H9 (cell line): ENCODE data around the gene FSTL4. TPM values are rescaled to one million over a fixed set of nuclear protein-coding genes. Genes with fewer than 3 reads are reported as not detected.

Experiments
- DNase-seq: peaks from one replicate; pipeline ENCODE4 v3.0.0-alpha.2; 2017
- H2AFZ ChIP-seq: one replicate; pipeline ENCODE4 v1.6.1; 2013; ENCODE audit warnings: mild to moderate bottlenecking, low read length, control low read depth, moderate library complexity
- H2AK5ac ChIP-seq: 2 replicates; pipeline ENCODE4 v1.6.1; 2013; ENCODE audit warnings: low read length, control low read depth, mixed read lengths; ENCODE audit not compliant: insufficient read length
- H2BK120ac ChIP-seq: one replicate; pipeline ENCODE4 v1.6.1; 2013; ENCODE audit warnings: low read depth, mild to moderate bottlenecking, low read length, control low read depth, inconsistent platforms; ENCODE audit not compliant: poor library complexity, severe bottlenecking
- H2BK12ac ChIP-seq: 2 replicates; pipeline ENCODE4 v1.6.1; 2013; ENCODE audit warnings: low read length, control low read depth, mixed read lengths, low read depth; ENCODE audit not compliant: insufficient read length
- H2BK15ac ChIP-seq: 2 replicates; pipeline ENCODE4 v1.6.1; 2013; ENCODE audit warnings: low read depth, low read length, control low read depth
- H2BK20ac ChIP-seq: one replicate; pipeline ENCODE4 v1.6.1; 2013; ENCODE audit warnings: low read depth, mild to moderate bottlenecking, low read length, control low read depth, inconsistent platforms; ENCODE audit not compliant: poor library complexity, severe bottlenecking
- H2BK5ac ChIP-seq: 2 replicates; pipeline ENCODE4 v1.6.1; 2013; ENCODE audit warnings: low read length, control low read depth, mixed read lengths; ENCODE audit not compliant: insufficient read length
- H3K14ac ChIP-seq: 2 replicates; pipeline ENCODE4 v1.6.1; 2013; ENCODE audit warnings: low read length, control low read depth; ENCODE audit not compliant: insufficient read depth
- H3K18ac ChIP-seq: 2 replicates; pipeline ENCODE4 v1.6.1; 2013; ENCODE audit warnings: low read depth, mild to moderate bottlenecking, mixed read lengths, low read length, control low read depth; ENCODE audit not compliant: insufficient read length
- H3K23ac ChIP-seq: 2 replicates; pipeline ENCODE4 v1.6.1; 2013; ENCODE audit warnings: low read length, control low read depth, mixed read lengths, low read depth; ENCODE audit not compliant: insufficient read length
- H3K23me2 ChIP-seq: 2 replicates; pipeline ENCODE4 v1.6.1; 2013; ENCODE audit warnings: low read depth, mild to moderate bottlenecking, mixed read lengths, low read length, control low read depth; ENCODE audit not compliant: insufficient read length, poor library complexity, severe bottlenecking
- H3K27ac ChIP-seq: 2 replicates; pipeline ENCODE4 v1.5.1; 2013; ENCODE audit warnings: low read length, control low read depth, mixed read lengths, low read depth; ENCODE audit not compliant: insufficient read length
- H3K27me3 ChIP-seq: 2 replicates; pipeline ENCODE4 v1.6.1; 2013; ENCODE audit warnings: low read length, control low read depth, inconsistent platforms; ENCODE audit not compliant: insufficient read depth
- H3K4ac ChIP-seq: 2 replicates; pipeline ENCODE4 v1.6.1; 2013; ENCODE audit warnings: low read depth, mild to moderate bottlenecking, control low read depth, inconsistent platforms, low read length, moderate library complexity
- H3K4me1 ChIP-seq: 2 replicates; pipeline ENCODE4 v1.6.1; 2013; ENCODE audit warnings: low read length, control low read depth, inconsistent platforms; ENCODE audit not compliant: insufficient read depth
- H3K4me2 ChIP-seq: 2 replicates; pipeline ENCODE4 v1.6.1; 2013; ENCODE audit warnings: low read length, control low read depth, mixed read lengths; ENCODE audit not compliant: insufficient read length, insufficient read depth
- H3K56ac ChIP-seq: 2 replicates; pipeline ENCODE4 v1.6.1; 2013; ENCODE audit warnings: low read depth, mild to moderate bottlenecking, mixed read lengths, low read length, control low read depth; ENCODE audit not compliant: insufficient read length
- H3K79me1 ChIP-seq: 2 replicates; pipeline ENCODE4 v1.6.1; 2013; ENCODE audit warnings: low read depth, mild to moderate bottlenecking, moderate library complexity, low read length, control low read depth, inconsistent platforms; ENCODE audit not compliant: insufficient read depth, poor library complexity, severe bottlenecking
- H3K79me2 ChIP-seq: 2 replicates; pipeline ENCODE4 v1.6.1; 2013; ENCODE audit warnings: low read length, control low read depth, inconsistent platforms; ENCODE audit not compliant: insufficient read depth
- H3K9ac ChIP-seq: 2 replicates; pipeline ENCODE4 v1.6.1; 2013; ENCODE audit warnings: low read length, control low read depth, mixed read lengths; ENCODE audit not compliant: insufficient read length; ENCODE audit errors: extremely low read depth
- H3K9me3 ChIP-seq: one replicate; pipeline ENCODE4 v1.6.1; 2013; ENCODE audit warnings: low read depth, low read length, inconsistent platforms; ENCODE audit not compliant: control insufficient read depth
- H3T11ph ChIP-seq: one replicate; pipeline ENCODE4 v1.6.1; 2013; ENCODE audit warnings: mild to moderate bottlenecking, low read length, control low read depth, inconsistent platforms
- H4K20me1 ChIP-seq: one replicate; pipeline ENCODE4 v1.6.1; 2013; ENCODE audit not compliant: control insufficient read depth, insufficient read length, insufficient read depth
- H4K5ac ChIP-seq: 2 replicates; pipeline ENCODE4 v1.6.1; 2013; ENCODE audit warnings: low read depth, mild to moderate bottlenecking, mixed read lengths, low read length, control low read depth; ENCODE audit not compliant: insufficient read length
- H4K8ac ChIP-seq: replicated peaks from 2 replicates; pipeline ENCODE4 v1.6.1; 2013; ENCODE audit warnings: low read length, control low read depth, mixed read lengths, low read depth; ENCODE audit not compliant: insufficient read length
- H4K91ac ChIP-seq: 2 replicates; pipeline ENCODE4 v1.6.1; 2013; ENCODE audit warnings: low read depth, mild to moderate bottlenecking, moderate library complexity, mixed read lengths, low read length, control low read depth; ENCODE audit not compliant: insufficient read length
- H3K27ac Mint-ChIP-seq, 3 experiments: 2 replicates in 2 of 3; 3 replicates in 1 of 3; pipeline ENCODE4 v1.8.0; 2020 to 2021; ENCODE audit warnings: mixed read lengths in 3 of 3, mild to moderate bottlenecking in 1 of 3, moderate library complexity in 1 of 3
- H3K27me3 Mint-ChIP-seq: 2 replicates; pipeline ENCODE4 v1.8.0; 2021; ENCODE audit warnings: low read depth, mild to moderate bottlenecking, moderate library complexity, mixed read lengths
- H3K36me3 Mint-ChIP-seq, 3 experiments: 2 replicates in 2 of 3; 3 replicates in 1 of 3; pipeline ENCODE4 v1.8.0; 2020 to 2021; ENCODE audit warnings: low read depth in 3 of 3, mixed read lengths in 3 of 3; ENCODE audit not compliant: insufficient read depth in 1 of 3
- H3K4me1 Mint-ChIP-seq, 2 experiments: 2 replicates each; pipeline ENCODE4 v1.8.0; 2020; ENCODE audit warnings: mixed read lengths in 2 of 2
- H3K4me3 Mint-ChIP-seq, 2 experiments: 2 replicates in 1 of 2; 3 replicates in 1 of 2; pipeline ENCODE4 v1.8.0; 2020 to 2021; ENCODE audit warnings: mild to moderate bottlenecking in 2 of 2, mixed read lengths in 2 of 2, moderate library complexity in 1 of 2
- H3K9me3 Mint-ChIP-seq, 2 experiments: 2 replicates in 1 of 2; 3 replicates in 1 of 2; pipeline ENCODE4 v1.8.0; 2020; ENCODE audit warnings: mild to moderate bottlenecking in 2 of 2, mixed read lengths in 2 of 2, moderate library complexity in 1 of 2
- WGBS: extraction: QIAGEN DNeasy Blood & Tissue Kit; methylation state at CpG from one replicate; pipeline ENCODE4 v1.1.7; 2013; ENCODE audit warnings: missing lambda C conversion rate, low lambda C conversion rate, mixed read lengths; ENCODE audit not compliant: insufficient read length; ENCODE audit errors: extremely low coverage; 5-methylcytosine and 5-hydroxymethylcytosine counted together
- total RNA-seq: library from RNA; stranded (reverse); gene quantifications from 2 replicates; pipeline ENCODE4 v1.2.1, GENCODE V29; 2021
- TF ChIP-seq, protein P1 (sequence below): fragments of 200-600 bp; sonication (generic); conservative IDR thresholded peaks from 3 replicates; pipeline ENCODE4 v1.8.0; 2021; ENCODE audit warnings: antibody characterized with exemption, mild to moderate bottlenecking

Gene FSTL4
- total RNA-seq, 1 experiment from 2014 or later, result 5.7 TPM

- Histone ChIP-seq H3K56ac (no peak overlapping the region), H4K8ac (no peak overlapping the region), H2BK12ac (no peak overlapping the region), H4K91ac (no peak overlapping the region), H2BK5ac (no peak overlapping the region), H2BK15ac (no peak overlapping the region), H3K4me2 (no peak overlapping the region), H3T11ph (no peak overlapping the region), H2BK120ac (no peak overlapping the region), H2AFZ (no peak overlapping the region), H3K4ac (no peak overlapping the region), H3K23ac (no peak overlapping the region), H3K23me2 (no peaks in the 10 kb centered on the region), H3K9ac (no peak overlapping the region), H3K14ac (no peak overlapping the region), H4K5ac (no peak overlapping the region), H3K9me3 (no peaks in the 10 kb centered on the region), H2BK20ac (no peak overlapping the region), H3K79me2 (no peaks in the 10 kb centered on the region), H3K27me3 (no peaks in the 10 kb centered on the region; the same call in 1 of the 2 replicates), H3K18ac (no peak overlapping the region), H4K20me1 (no peaks in the 10 kb centered on the region), H3K27ac (no peak overlapping the region), H3K4me1 (peaks cover 4% of the 10 kb centered on the region; the same call in 1 of the 2 replicates), H2AK5ac (no peak overlapping the region), H3K79me1 (no peaks in the 10 kb centered on the region)
- TF ChIP-seq, protein P1, sequence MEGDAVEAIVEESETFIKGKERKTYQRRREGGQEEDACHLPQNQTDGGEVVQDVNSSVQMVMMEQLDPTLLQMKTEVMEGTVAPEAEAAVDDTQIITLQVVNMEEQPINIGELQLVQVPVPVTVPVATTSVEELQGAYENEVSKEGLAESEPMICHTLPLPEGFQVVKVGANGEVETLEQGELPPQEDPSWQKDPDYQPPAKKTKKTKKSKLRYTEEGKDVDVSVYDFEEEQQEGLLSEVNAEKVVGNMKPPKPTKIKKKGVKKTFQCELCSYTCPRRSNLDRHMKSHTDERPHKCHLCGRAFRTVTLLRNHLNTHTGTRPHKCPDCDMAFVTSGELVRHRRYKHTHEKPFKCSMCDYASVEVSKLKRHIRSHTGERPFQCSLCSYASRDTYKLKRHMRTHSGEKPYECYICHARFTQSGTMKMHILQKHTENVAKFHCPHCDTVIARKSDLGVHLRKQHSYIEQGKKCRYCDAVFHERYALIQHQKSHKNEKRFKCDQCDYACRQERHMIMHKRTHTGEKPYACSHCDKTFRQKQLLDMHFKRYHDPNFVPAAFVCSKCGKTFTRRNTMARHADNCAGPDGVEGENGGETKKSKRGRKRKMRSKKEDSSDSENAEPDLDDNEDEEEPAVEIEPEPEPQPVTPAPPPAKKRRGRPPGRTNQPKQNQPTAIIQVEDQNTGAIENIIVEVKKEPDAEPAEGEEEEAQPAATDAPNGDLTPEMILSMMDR, result no peak
- WGBS, result no CpG with 5 or more reads among the region's 1 CpG
- Mint-ChIP-seq H3K4me1 (peaks cover 3 to 6% of the 10 kb centered on the region in 2 experiments; a peak in 3 of 4 replicates), H3K36me3 (no peaks in the 10 kb centered on the region), H3K4me3 (no peak overlapping the region), H3K9me3 (peaks cover 0 to 3% of the 10 kb centered on the region in 2 experiments; a peak in 1 of 5 replicates), H3K27ac (no peak overlapping the region), H3K27me3 (peaks cover 2% of the 10 kb centered on the region; the same call in 1 of the 2 replicates)
- no peak for DNase-seq
These were observed 22.7 kb upstream of the FSTL4 start for GRCh38 chr5:133635051-133635450.
